NOMO-1 treated with DMSO at 0.1 percent for 48 hours (cell line): ENCODE data around the gene MTG1.
"Not testable (repeated sequence)": the region's sequence is repeated elsewhere in the genome, so short reads cannot be mapped to it uniquely, and the experiment has no call there.

Experiments
- DNase-seq: peaks from one replicate; lab custom pipeline; 2025; ENCODE audit not compliant: unreplicated experiment; lab: John Stamatoyannopoulos, UW

MTG1 gene

GRCh38 chr10:133377025-133377817, 16.7 kb upstream of the MTG1 start:
- DNase-seq = no peak

DNA sequence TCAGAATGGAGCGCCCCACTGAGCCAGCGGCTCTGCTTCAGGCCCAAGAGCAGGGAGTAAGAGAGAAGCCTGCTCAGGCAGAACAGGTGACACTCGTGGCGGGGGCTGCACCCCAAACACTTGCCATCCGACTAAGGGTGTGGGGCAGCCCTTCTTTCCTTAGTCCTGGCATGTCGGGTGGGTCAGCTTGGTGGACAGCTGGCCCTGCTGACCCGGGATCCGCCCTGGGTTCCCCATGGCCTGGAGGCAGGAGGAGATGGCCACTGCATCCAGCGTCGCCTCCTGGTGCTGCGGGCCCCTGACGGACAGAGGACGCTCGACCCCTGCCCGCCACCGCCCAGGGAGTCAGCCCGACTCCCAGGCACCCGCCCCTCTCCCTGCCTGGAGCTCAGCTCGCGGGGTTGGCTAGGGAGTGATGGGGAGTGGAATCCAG, 16.1 kb upstream of the MTG1 start:
- DNase-seq = no peak

- DNase-seq = peak; percentile 54
Observed at GRCh38 chr10:133378251-133379096, 15.5 kb upstream of the MTG1 start.

GRCh38 chr10:133379152-133379800, 14.7 kb upstream of the MTG1 start, which contains the start of gene PAOX:
PAOX (plus strand) TSS chr10:133379262; CDS start chr10:133379317, 55 bp downstream.
- DNase-seq = peak; percentile 12

DNA sequence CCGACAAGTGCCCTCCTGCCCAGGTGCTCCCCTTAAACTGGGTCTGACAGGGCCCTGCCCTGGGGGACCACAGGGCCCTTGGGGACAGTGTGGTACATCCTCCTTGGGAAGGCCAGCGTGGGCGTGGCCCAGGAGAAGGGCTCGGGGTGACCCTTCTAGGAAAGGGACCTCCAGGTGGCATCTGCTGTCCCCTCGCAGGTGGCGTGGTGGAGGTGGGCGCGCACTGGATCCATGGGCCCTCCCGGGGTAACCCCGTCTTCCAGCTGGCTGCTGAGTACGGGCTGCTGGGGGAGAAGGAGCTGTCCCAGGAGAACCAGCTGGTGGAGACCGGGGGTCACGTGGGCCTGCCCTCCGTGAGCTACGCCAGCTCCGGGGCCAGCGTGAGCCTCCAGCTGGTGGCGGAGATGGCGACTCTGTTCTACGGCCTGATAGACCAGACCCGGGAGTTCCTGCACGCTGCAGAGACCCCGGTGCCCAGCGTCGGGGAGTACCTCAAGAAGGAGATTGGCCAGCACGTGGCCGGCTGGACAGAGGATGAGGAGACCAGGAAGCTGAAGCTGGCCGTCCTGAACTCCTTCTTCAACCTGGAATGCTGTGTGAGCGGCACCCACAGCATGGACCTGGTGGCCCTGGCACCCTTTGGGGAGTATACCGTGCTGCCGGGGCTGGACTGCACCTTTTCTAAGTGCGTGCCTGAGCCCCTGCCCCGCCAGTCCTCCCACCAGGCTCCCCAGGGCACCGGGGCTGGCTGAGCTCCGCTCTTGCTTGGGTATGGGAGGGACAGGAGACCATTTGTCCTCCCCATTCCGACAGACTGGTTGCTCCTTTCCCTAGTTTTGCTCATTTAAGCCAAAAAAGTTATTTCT, 13.9 kb upstream of the MTG1 start:
- DNase-seq = no peak

GRCh38 chr10:133381036-133381435, 12.9 kb upstream of the MTG1 start:
- no peak for DNase-seq

GRCh38 chr10:133383551-133383950, 10.4 kb upstream of the MTG1 start:
- DNase-seq = no peak

DNA sequence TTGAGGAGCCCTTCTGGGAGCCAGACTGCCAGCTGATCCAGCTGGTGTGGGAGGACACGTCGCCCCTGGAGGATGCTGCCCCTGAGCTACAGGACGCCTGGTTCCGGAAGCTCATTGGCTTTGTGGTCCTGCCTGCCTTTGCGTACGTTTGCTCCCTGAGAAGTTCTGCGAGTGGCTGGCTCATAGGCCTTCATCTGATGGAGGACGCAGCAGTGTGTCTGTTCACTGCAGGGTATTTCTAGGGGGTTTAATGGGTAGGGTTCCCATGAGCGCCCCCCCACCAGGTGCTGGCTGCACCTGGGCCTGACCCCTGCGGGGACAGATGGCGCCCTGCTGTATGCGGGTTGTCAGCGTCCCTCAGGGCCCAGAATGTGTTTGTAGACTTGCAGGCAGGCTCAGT, 9.9 kb upstream of the MTG1 start:
- no peak for DNase-seq

- no peak for DNase-seq
Observed at GRCh38 chr10:133385214-133385613, 8.7 kb upstream of the MTG1 start.

GRCh38 chr10:133386951-133387350, 7.0 kb upstream of the MTG1 start:
- DNase-seq = not testable (repeated sequence)

GRCh38 chr10:133388236-133388972, 5.6 kb upstream of the MTG1 start:
- no peak for DNase-seq

DNA sequence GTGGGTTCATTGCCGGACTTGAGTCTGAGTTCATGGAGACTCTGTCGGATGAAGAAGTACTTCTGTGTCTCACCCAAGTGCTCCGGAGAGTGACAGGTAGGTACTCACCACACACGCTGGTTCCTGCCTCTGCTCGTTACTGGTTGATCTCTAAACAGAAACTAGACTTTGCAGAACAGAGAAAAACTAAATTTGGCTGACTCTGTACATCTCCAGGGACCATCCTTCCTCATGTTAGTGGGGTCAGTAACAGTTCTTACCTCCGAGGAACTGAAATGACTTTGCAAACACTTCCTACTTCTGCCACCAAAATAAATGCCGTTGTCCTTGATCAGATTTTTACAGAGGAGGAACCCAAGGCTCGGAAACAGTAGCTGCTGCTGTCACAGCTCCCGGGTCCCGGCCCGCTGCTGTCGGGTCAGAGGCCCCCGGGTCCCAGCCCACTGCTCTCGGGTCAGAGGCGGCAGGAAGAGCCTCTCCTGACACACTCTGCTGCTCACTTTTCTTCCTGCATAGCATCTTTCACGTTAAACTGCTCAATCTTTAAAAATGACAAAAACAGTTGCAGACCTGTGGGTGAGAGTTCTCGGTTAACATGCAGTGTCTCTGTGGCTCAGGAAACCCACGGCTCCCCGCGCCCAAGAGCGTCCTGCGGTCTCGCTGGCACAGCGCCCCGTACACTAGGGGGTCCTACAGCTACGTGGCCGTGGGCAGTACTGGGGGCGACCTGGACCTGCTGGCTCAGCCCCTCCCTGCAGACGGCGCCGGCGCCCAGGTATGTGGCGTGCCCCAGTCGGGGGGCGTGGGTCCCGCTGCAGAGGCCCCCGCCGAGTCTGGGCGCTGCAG, 4.8 kb upstream of the MTG1 start:
- peak; percentile 69 for DNase-seq

GRCh38 chr10:133390597-133391248, 3.2 kb upstream of the MTG1 start:
- no peak for DNase-seq

DNA sequence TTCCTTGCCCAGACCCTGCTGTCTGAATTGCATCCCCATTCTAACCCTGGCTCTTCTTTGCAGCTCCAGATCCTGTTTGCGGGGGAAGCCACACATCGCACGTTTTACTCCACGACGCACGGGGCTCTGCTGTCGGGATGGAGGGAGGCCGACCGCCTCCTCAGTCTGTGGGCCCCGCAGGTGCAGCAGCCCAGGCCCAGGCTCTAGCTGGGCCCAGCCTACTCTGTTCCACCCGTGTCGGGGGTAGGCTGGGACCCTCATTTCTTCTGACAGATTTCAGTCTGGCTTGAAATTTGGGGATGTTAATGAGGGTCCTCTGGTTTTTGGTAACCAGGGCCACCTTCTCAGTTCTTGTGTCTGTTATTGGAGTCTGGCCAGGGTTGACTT, 2.7 kb upstream of the MTG1 start:
- no peak for DNase-seq

DNA sequence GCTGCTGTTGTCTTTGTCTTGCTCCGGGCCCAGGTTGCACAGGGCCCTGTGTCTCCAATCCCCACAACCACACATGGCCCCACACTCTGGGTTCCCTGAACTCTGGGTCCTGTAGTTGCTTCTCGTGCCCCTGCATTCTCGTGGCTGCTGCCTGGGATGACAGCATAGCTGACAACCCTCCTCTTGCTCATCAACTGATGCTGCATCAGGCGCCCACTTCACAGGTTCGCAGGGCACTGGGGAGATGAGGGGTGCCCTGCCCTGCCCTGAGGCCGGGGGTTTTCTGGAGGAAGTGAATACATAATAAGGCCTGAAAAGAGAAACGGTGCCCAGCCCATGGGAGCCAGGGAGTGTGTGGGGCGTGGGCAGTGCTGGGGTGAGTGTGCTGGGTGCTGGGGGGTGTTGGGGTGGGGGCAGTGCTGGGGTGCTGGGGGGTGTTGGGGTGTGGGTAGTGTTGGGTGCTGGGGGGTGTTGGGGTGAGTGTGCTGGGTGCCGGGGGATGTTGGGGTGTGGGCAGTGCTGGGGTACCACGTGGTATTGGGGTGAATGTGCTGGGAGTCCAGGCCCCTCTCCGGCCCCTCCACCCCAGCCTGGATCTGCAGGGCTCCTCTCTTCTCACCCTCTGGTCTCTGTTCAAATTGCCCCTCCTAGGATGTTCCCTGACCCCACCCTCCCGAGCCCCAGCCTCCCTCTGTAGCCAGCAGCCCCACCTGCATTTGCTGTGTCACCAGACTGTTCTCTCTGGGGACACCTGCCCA, 2.0 kb upstream of the MTG1 start:
- no peak for DNase-seq

DNA sequence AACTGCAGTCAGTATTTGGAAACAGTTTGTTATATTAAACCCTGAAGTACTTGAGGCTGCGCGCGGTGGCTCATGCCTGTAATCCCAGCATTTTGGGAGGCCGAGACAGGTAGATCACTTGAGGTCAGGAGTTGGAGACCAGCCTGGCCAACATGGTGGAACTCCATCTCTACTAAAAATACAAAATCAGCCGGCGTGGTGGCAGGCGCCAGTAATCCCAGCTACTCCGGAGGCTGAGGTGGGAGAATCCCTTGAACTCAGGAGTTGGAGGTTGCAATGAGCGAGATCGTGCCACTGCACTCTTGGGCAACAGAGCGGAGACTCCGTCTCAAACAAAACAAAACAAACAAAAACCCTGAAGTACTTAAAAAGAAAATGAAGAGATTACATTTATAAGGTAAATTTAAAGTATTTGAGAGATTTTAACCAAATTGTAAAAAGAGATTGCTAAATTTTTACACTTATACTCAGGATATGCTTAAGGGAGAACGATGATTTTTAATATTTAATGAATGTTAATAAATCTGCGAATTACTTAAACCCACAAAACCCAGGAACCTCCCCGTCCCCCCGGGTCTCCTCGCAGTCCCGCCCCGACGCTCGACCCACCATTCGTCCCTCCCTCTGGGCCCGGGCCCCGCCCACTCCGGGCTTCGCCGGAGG, 425 bp upstream of the MTG1 start:
- DNase-seq = no peak

DNA sequence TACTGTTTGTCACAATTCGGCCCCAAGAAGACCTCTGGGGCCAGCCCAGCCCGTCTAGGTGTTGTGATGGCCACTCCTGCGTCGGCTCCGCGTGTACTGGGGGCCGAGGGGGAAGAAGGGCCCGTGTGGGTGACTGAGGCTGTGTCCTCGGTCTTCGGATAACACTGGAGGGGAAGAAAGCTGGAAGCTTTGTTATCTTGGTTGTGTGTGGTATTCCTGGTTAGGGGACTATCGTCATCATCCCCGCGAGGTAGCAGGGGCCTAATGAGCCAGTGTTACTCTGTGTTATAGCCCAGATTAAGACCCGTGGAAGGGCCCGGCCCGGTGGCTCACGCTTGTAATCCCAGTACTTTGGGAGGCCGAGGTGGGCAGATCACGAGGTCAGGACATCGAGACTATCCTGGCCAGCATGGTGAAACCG, 854 bp downstream of the MTG1 start:
- DNase-seq = no peak
